GM12878 (cell line): ENCODE measurements around the gene DOCK9. TPM values are rescaled to one million over a fixed set of nuclear protein-coding genes. Genes with fewer than 3 reads are reported as not detected.

Source experiments
- ATAC-seq: fragments of 200-7000 bp; cut with Tn5 transposase; 3 replicates; pipeline ENCODE4 v1.9.1; 2020; ENCODE audit warnings: mild to moderate bottlenecking, moderate library complexity
- BruUV-seq: library from RNA; stranded (reverse); fragments of 400-500 nt; replicated peaks from 2 replicates; lab custom pipeline; 2021; lab: Mats Ljungman, UMichigan
- CTCF ChIA-PET: fragments of 300-600 bp; sonication (Branson Sonifier 250); formaldehyde crosslinking; extraction: SDS; loops from one replicate; lab custom pipeline; 2021; ENCODE audit warnings: inconsistent platforms; lab: Yijun Ruan, JAX
- POLR2A ChIA-PET: fragments of 350-600 bp; formaldehyde crosslinking; extraction: SDS; loops from one replicate; lab custom pipeline; 2021; ENCODE audit warnings: inconsistent platforms; lab: Charles Lee
- RAD21 ChIA-PET: fragments of 300-600 bp; sonication (Branson Sonifier 250); formaldehyde crosslinking; loops from one replicate; lab custom pipeline; 2023; ENCODE audit warnings: antibody characterized with exemption; ENCODE audit not compliant: unreplicated experiment; lab: Charles Lee
- SMC1A ChIA-PET: fragments of 300-600 bp; sonication (Branson Sonifier 250); formaldehyde crosslinking; loops from one replicate; lab custom pipeline; 2023; ENCODE audit not compliant: unreplicated experiment, uncharacterized antibody; lab: Charles Lee
- DNase-seq: peaks from one replicate; pipeline ENCODE4 v3.0.0-alpha.2; 2011; ENCODE audit warnings: low read depth, low spot score
- FAIRE-seq: peaks from 3 replicates; lab custom pipeline; 2011; peaks lifted over from hg19 to GRCh38; lab: Jason Lieb, UNC
- H2AFZ ChIP-seq: 2 replicates; pipeline ENCODE4 v1.6.0; 2011; ENCODE audit warnings: low read depth, low read length, control low read depth; ENCODE audit not compliant: control insufficient read depth
- H3K27ac ChIP-seq: 2 replicates; pipeline ENCODE4 v1.5.1; 2011; ENCODE audit warnings: control low read depth; ENCODE audit not compliant: control insufficient read depth, insufficient read depth
- H3K27me3 ChIP-seq, 2 experiments: replicated peaks in 1 of 2; 2 replicates each; pipeline versions ENCODE4 v1.6.0 to v1.6.1; 2011; ENCODE audit warnings: low read length in 1 of 2; ENCODE audit not compliant: control insufficient read depth in 2 of 2, insufficient read depth in 2 of 2
- H3K36me3 ChIP-seq, 2 experiments: 2 replicates each; pipeline ENCODE4 v1.5.1; 2011; ENCODE audit warnings: low read length in 1 of 2; ENCODE audit not compliant: control insufficient read depth in 2 of 2, insufficient read depth in 2 of 2
- H3K4me1 ChIP-seq: 2 replicates; pipeline ENCODE4 v1.6.1; 2011; ENCODE audit warnings: mild to moderate bottlenecking, low read length, moderate library complexity, mixed read lengths; ENCODE audit not compliant: control insufficient read depth, insufficient read depth
- H3K4me2 ChIP-seq: 2 replicates; pipeline ENCODE4 v1.6.0; 2011; ENCODE audit warnings: control low read depth; ENCODE audit not compliant: control insufficient read depth, insufficient read depth
- H3K4me3 ChIP-seq: fragments of 200-600 bp; sonication (generic); 2 replicates; pipeline ENCODE4 v1.5.1; 2016
- H3K79me2 ChIP-seq: 2 replicates; pipeline ENCODE4 v1.6.0; 2011; ENCODE audit warnings: low read length; ENCODE audit not compliant: control insufficient read depth, insufficient read depth
- H3K9ac ChIP-seq: 2 replicates; pipeline ENCODE4 v1.8.0; 2011; ENCODE audit warnings: low read length, control low read depth, mixed read lengths; ENCODE audit not compliant: control insufficient read depth, insufficient read depth
- H3K9me3 ChIP-seq: replicated peaks from 3 replicates; pipeline ENCODE4 v1.5.1; 2011; ENCODE audit warnings: mild to moderate bottlenecking, low read length; ENCODE audit not compliant: control insufficient read depth, insufficient read depth
- H4K20me1 ChIP-seq: 2 replicates; pipeline ENCODE4 v1.6.0; 2011; ENCODE audit not compliant: control insufficient read depth, insufficient read depth
- ATF7 ChIP-seq: fragments of 450-650 bp; IDR thresholded peaks from 2 replicates; pipeline ENCODE4 v1.6.1; 2016; ENCODE audit warnings: low read depth, mild to moderate bottlenecking
- BCL3 ChIP-seq: IDR thresholded peaks from 2 replicates; pipeline ENCODE4 v1.6.1; 2011; ENCODE audit warnings: borderline replicate concordance, low read depth, mild to moderate bottlenecking, moderate library complexity, low read length; ENCODE audit not compliant: insufficient read depth, poor library complexity, severe bottlenecking
- E2F4 ChIP-seq: IDR thresholded peaks from 2 replicates; pipeline ENCODE4 v1.6.1; 2012; ENCODE audit warnings: low read depth, low read length, improper control_type of control experiment
- E2F8 ChIP-seq: fragments of 450-650 bp; IDR thresholded peaks from 2 replicates; pipeline ENCODE4 v1.6.1; 2018; ENCODE audit warnings: mild to moderate bottlenecking, low read depth, moderate library complexity; ENCODE audit not compliant: partially characterized antibody
- MTA2 ChIP-seq: fragments of 450-650 bp; IDR thresholded peaks from 2 replicates; pipeline ENCODE4 v1.6.1; 2016; ENCODE audit warnings: low read depth, mild to moderate bottlenecking, moderate library complexity
- NFYB ChIP-seq: IDR thresholded peaks from 2 replicates; pipeline ENCODE4 v1.6.1; 2011; ENCODE audit warnings: low read depth, mild to moderate bottlenecking, low read length, improper control_type of control experiment, moderate library complexity; ENCODE audit not compliant: insufficient read depth
- NRF1 ChIP-seq: conservative IDR thresholded peaks from 2 replicates; pipeline ENCODE4 v1.6.1; 2011; ENCODE audit warnings: mild to moderate bottlenecking, low read depth, low read length, improper control_type of control experiment
- POU2F2 ChIP-seq: IDR thresholded peaks from 3 replicates; pipeline ENCODE4 v1.6.1; 2011; ENCODE audit warnings: low read depth, mild to moderate bottlenecking, low read length, borderline replicate concordance
- RB1 ChIP-seq: fragments of 450-650 bp; formaldehyde crosslinking; IDR thresholded peaks from 2 replicates; pipeline ENCODE4 v1.6.1; 2017; ENCODE audit warnings: mild to moderate bottlenecking, borderline replicate concordance
- REST ChIP-seq: IDR thresholded peaks from 2 replicates; pipeline ENCODE4 v1.6.1; 2012; ENCODE audit warnings: mild to moderate bottlenecking, low read depth, low read length
- ZNF24 ChIP-seq: fragments of 450-650 bp; IDR thresholded peaks from 2 replicates; pipeline ENCODE4 v1.6.1; 2017; ENCODE audit warnings: antibody characterized with exemption, mild to moderate bottlenecking
- ZNF384 ChIP-seq: IDR thresholded peaks from 2 replicates; pipeline ENCODE4 v1.6.1; 2012; ENCODE audit warnings: low read depth, mild to moderate bottlenecking, low read length, improper control_type of control experiment, borderline replicate concordance
- WGBS: methylation state at CpG from one replicate; pipeline ENCODE4 v1.1.6; 2016; ENCODE audit warnings: low lambda C conversion rate; ENCODE audit not compliant: insufficient replicate concordance, insufficient coverage; ENCODE audit errors: missing lambda C conversion rate; 5-methylcytosine and 5-hydroxymethylcytosine counted together
- in situ Hi-C: fragments of 300-500 bp; cut with MboI; formaldehyde crosslinking; loops from 9 replicates; pipeline ENCODE4 v1.14.3; 2018; ENCODE audit warnings: mixed read lengths
- intact Hi-C: fragments of 100-400 bp; cut with micrococcal nuclease; formaldehyde crosslinking; loops from one replicate; pipeline ENCODE4 v1.14.2; 2022; ENCODE audit not compliant: unreplicated experiment
- polyA plus RNA-seq, 11 experiments: library from polyadenylated mRNA; depleted of rRNA in 4 of 11; unstranded in 6 of 11; stranded (reverse) in 5 of 11; fragments of >200 nt; fragmentation: Nextera tagmentation in 4 of 11; fragmentation: Illumina TruSeq in 1 of 11; extraction: Ambion mirVana in 4 of 11; extraction: Trizol in 1 of 11; gene quantifications; 1 replicate in 1 of 11; 2 replicates in 10 of 11; pipeline versions ENCODE4 v1.2.1 to v1.2.3, GENCODE V29; 2011 to 2016; ENCODE audit warnings: inconsistent platforms in 2 of 11, missing spikeins in 2 of 11, low read depth in 1 of 11
- total RNA-seq, 4 experiments: library from RNA; depleted of rRNA in 3 of 4; stranded (reverse); fragments of >200 nt in 3 of 4; fragmentation: Illumina TruSeq in 1 of 4; extraction: Trizol in 1 of 4; gene quantifications; 2 replicates each; pipeline versions ENCODE4 v1.2.1 to v1.2.3, GENCODE V29; 2013 to 2021

DOCK9 gene
- total and polyA plus RNA-seq, 10 of the 15 experiments (the other 5 are each of a cell fraction or from before 2014, with no cell fraction given) = 0.09 to 2.9 (median 0.74) TPM

- TF ChIP-seq E2F4 = no peak
- TF ChIP-seq NRF1 = no peak
- TF ChIP-seq ZNF384 = no peak
- no peak for TF ChIP-seq BCL3
Observed at GRCh38 chr13:98844021-98844420, 133.8 kb downstream of the DOCK9 start (continued).

- FAIRE-seq (no peak), ATAC-seq (no peak), DNase-seq (no peak)
- SMC1A ChIA-PET = interaction anchor here (0.8 to 2.1 kb wide), 8 partner anchors 8 to 988 kb away, joined by 3 to 9 read pairs (median 4); no protein-coding TSS in a partner anchor
- Histone ChIP-seq H3K4me2 (no peak overlapping the region), H3K36me3 (no peaks in the 10 kb centered on the region), H4K20me1 (no peaks in the 10 kb centered on the region), H3K4me3 (no peak overlapping the region), H3K27me3 (no peaks in the 10 kb centered on the region), H3K79me2 (no peaks in the 10 kb centered on the region), H3K9ac (no peak overlapping the region), H3K27ac (no peak overlapping the region), H3K4me1 (no peaks in the 10 kb centered on the region), H2AFZ (no peak overlapping the region), H3K9me3 (no peaks in the 10 kb centered on the region)
- RAD21 ChIA-PET = interaction anchor here (1.0 to 3.5 kb wide), 9 partner anchors 15 to 987 kb away, joined by 3 to 16 read pairs (median 3); no protein-coding TSS in a partner anchor
- POLR2A ChIA-PET = no interaction called here
- no TSS peak for BruUV-seq
- intact Hi-C loops (loop anchor here (2.0 to 10.0 kb wide), 6 partner anchors 129 to 989 kb away; no protein-coding TSS in a partner anchor), in situ Hi-C loops (loop anchor here (10.0 kb wide), 1 partner anchor 399 kb away; no protein-coding TSS in a partner anchor)
- CTCF ChIA-PET = interaction anchor here (0.6 to 3.2 kb wide), 23 partner anchors 9 to 1861 kb away, joined by 3 to 27 read pairs (median 4); no protein-coding TSS in a partner anchor
- 11% methylated on average over 3 of the region's 3 CpGs for WGBS
- TF ChIP-seq REST = no peak
- no peak for TF ChIP-seq E2F8
- TF ChIP-seq ATF7 = no peak
- no peak for TF ChIP-seq POU2F2
- TF ChIP-seq MTA2 = no peak
- TF ChIP-seq NFYB = no peak
- no peak for TF ChIP-seq ZNF24
- TF ChIP-seq RB1 = no peak
Observed at GRCh38 chr13:98843482-98843877, 134.4 kb downstream of the DOCK9 start.
